ENCODE results near the gene POU2F2. TPM values are rescaled to one million over a fixed set of nuclear protein-coding genes. Genes with fewer than 3 reads are reported as not detected.
A peak's percentile ranks its signal among the peaks of the same experiment; 100 is the strongest.

POU2F2 gene
- total and polyA plus RNA-seq, 9 of the 15 experiments (the other 6 are each of a cell fraction or from before 2014, with no cell fraction given), result 0.03 to 0.68 (median 0.14) TPM

GRCh38 chr19:42075364-42075615 is 57.0 kb downstream of the POU2F2 start (continued):
- TF ChIP-seq, protein P1, sequence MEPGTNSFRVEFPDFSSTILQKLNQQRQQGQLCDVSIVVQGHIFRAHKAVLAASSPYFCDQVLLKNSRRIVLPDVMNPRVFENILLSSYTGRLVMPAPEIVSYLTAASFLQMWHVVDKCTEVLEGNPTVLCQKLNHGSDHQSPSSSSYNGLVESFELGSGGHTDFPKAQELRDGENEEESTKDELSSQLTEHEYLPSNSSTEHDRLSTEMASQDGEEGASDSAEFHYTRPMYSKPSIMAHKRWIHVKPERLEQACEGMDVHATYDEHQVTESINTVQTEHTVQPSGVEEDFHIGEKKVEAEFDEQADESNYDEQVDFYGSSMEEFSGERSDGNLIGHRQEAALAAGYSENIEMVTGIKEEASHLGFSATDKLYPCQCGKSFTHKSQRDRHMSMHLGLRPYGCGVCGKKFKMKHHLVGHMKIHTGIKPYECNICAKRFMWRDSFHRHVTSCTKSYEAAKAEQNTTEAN (CRISPR knock-in tag; IDR thresholded peaks at IDR 0.05), result peak; percentile 88
- TF ChIP-seq SMARCA4 (IDR thresholded peaks at IDR 0.05) (peak; percentile 51), CHD1 (IDR thresholded peaks at IDR 0.05; ENCODE audit: low read length) (peak; percentile 52), KLF6 (CRISPR knock-in tag; IDR thresholded peaks at IDR 0.05; ENCODE audit: borderline replicate concordance) (no peak), NR2C1 (IDR thresholded peaks at IDR 0.05) (0 out of 2 replicates have a peak, but pooled peaks have one; percentile 48), NR2C1 (tag; IDR thresholded peaks at IDR 0.05) (peak; percentile 37; the same call in 1 of the 2 replicates), HCFC1 (IDR thresholded peaks at IDR 0.05; ENCODE audit: low read depth, low read length) (peak; percentile 7; the same call in 1 of the 2 replicates), ARHGAP35 (IDR thresholded peaks at IDR 0.05; ENCODE audit: partially characterized antibody) (peak; percentile 19), ARID1B (IDR thresholded peaks at IDR 0.05) (peak; percentile 56), GABPA (tag; conservative IDR thresholded peaks at IDR 0.05; ENCODE audit: low read depth) (peak; percentile 77), FOXK2 (conservative IDR thresholded peaks at IDR 0.05 in 1 of 2, IDR thresholded peaks at IDR 0.05 in 1 of 2; ENCODE audit: low read depth in 2 of 2) (peak in 1 of 2 experiments; percentile 44; a peak in 3 of 4 replicates), SMARCA5 (IDR thresholded peaks at IDR 0.05) (0 out of 2 replicates have a peak, but pooled peaks have one; percentile 33), ELF1 (tag; IDR thresholded peaks at IDR 0.05) (0 out of 2 replicates have a peak, but pooled peaks have one; percentile 50)
- TF ChIP-seq, protein P2, sequence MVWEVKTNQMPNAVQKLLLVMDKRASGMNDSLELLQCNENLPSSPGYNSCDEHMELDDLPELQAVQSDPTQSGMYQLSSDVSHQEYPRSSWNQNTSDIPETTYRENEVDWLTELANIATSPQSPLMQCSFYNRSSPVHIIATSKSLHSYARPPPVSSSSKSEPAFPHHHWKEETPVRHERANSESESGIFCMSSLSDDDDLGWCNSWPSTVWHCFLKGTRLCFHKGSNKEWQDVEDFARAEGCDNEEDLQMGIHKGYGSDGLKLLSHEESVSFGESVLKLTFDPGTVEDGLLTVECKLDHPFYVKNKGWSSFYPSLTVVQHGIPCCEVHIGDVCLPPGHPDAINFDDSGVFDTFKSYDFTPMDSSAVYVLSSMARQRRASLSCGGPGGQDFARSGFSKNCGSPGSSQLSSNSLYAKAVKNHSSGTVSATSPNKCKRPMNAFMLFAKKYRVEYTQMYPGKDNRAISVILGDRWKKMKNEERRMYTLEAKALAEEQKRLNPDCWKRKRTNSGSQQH (CRISPR knock-in tag; IDR thresholded peaks at IDR 0.05), result peak; percentile 91; the same call in 1 of the 2 replicates
- TF ChIP-seq, protein P3, sequence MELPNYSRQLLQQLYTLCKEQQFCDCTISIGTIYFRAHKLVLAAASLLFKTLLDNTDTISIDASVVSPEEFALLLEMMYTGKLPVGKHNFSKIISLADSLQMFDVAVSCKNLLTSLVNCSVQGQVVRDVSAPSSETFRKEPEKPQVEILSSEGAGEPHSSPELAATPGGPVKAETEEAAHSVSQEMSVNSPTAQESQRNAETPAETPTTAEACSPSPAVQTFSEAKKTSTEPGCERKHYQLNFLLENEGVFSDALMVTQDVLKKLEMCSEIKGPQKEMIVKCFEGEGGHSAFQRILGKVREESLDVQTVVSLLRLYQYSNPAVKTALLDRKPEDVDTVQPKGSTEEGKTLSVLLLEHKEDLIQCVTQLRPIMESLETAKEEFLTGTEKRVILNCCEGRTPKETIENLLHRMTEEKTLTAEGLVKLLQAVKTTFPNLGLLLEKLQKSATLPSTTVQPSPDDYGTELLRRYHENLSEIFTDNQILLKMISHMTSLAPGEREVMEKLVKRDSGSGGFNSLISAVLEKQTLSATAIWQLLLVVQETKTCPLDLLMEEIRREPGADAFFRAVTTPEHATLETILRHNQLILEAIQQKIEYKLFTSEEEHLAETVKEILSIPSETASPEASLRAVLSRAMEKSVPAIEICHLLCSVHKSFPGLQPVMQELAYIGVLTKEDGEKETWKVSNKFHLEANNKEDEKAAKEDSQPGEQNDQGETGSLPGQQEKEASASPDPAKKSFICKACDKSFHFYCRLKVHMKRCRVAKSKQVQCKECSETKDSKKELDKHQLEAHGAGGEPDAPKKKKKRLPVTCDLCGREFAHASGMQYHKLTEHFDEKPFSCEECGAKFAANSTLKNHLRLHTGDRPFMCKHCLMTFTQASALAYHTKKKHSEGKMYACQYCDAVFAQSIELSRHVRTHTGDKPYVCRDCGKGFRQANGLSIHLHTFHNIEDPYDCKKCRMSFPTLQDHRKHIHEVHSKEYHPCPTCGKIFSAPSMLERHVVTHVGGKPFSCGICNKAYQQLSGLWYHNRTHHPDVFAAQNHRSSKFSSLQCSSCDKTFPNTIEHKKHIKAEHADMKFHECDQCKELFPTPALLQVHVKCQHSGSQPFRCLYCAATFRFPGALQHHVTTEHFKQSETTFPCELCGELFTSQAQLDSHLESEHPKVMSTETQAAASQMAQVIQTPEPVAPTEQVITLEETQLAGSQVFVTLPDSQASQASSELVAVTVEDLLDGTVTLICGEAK (IDR thresholded peaks at IDR 0.05), result peak; percentile 70
- TF ChIP-seq, protein P3 (CRISPR knock-in tag; IDR thresholded peaks at IDR 0.05), result no peak
- TF ChIP-seq, protein P4, sequence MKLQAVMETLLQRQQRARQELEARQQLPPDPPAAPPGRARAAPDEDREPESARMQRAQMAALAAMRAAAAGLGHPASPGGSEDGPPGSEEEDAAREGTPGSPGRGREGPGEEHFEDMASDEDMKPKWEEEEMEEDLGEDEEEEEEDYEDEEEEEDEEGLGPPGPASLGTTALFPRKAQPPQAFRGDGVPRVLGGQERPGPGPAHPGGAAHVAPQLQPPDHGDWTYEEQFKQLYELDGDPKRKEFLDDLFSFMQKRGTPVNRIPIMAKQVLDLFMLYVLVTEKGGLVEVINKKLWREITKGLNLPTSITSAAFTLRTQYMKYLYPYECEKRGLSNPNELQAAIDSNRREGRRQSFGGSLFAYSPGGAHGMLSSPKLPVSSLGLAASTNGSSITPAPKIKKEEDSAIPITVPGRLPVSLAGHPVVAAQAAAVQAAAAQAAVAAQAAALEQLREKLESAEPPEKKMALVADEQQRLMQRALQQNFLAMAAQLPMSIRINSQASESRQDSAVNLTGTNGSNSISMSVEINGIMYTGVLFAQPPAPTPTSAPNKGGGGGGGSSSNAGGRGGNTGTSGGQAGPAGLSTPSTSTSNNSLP (IDR thresholded peaks at IDR 0.05; ENCODE audit: borderline replicate concordance, low read depth, low read length), result no peak

Measured in K562 (cell line).